Common myeloid progenitor, CD34-positive (primary cell): ENCODE results near the gene SUFU.

Experiments
- CTCF ChIA-PET: fragments of 350-600 bp; sonication (Branson Sonifier 250); formaldehyde crosslinking; loops from one replicate; lab custom pipeline; 2021; ENCODE audit warnings: antibody characterized with exemption; lab: Charles Lee
- POLR2A ChIA-PET: fragments of 350-600 bp; sonication (Branson Sonifier 250); formaldehyde crosslinking; loops from one replicate; lab custom pipeline; 2021; ENCODE audit warnings: antibody characterized with exemption; lab: Charles Lee
- DNase-seq, 3 donors: peaks; one replicate each; pipeline versions ENCODE4 v3.0.0 to v3.0.0-alpha.2; 2013
- H3K27ac ChIP-seq, 2 experiments: 1 replicate in 1 of 2; 2 replicates in 1 of 2; pipeline ENCODE4 v1.7.0; 2013; ENCODE audit warnings: inconsistent platforms in 2 of 2, low read length in 2 of 2, mild to moderate bottlenecking in 2 of 2, low read depth in 1 of 2, moderate library complexity in 1 of 2; ENCODE audit not compliant: severe bottlenecking in 2 of 2, insufficient read depth in 1 of 2, poor library complexity in 1 of 2
- H3K27me3 ChIP-seq, 5 experiments: replicated peaks in 2 of 5; 1 replicate in 3 of 5; 2 replicates in 2 of 5; pipeline versions ENCODE4 v1.6.1 to v1.7.0; 2013; ENCODE audit warnings: low read length in 4 of 5, mild to moderate bottlenecking in 2 of 5, moderate library complexity in 2 of 5, inconsistent platforms in 1 of 5; ENCODE audit not compliant: insufficient read depth in 5 of 5, control insufficient read depth in 4 of 5
- H3K36me3 ChIP-seq, 4 experiments: 1 replicate in 2 of 4; 2 replicates in 2 of 4; pipeline versions ENCODE4 v1.6.1 to v1.7.0; 2013; ENCODE audit warnings: low read length in 3 of 4, control low read depth in 1 of 4, mild to moderate bottlenecking in 1 of 4; ENCODE audit not compliant: control insufficient read depth in 4 of 4, insufficient read depth in 4 of 4
- H3K4me1 ChIP-seq, 4 experiments: 1 replicate in 3 of 4; 2 replicates in 1 of 4; pipeline versions ENCODE4 v1.6.1 to v1.7.1; 2013; ENCODE audit warnings: low read length in 3 of 4, mild to moderate bottlenecking in 3 of 4, control low read depth in 1 of 4, inconsistent platforms in 1 of 4, moderate library complexity in 1 of 4; ENCODE audit not compliant: control insufficient read depth in 4 of 4, insufficient read depth in 4 of 4; ENCODE audit errors: control extremely low read depth in 1 of 4
- H3K4me3 ChIP-seq, 7 experiments: 1 replicate in 4 of 7; 2 replicates in 3 of 7; pipeline versions ENCODE4 v1.5.1 to v1.7.0; 2013; ENCODE audit warnings: mild to moderate bottlenecking in 7 of 7, low read length in 6 of 7, moderate library complexity in 6 of 7, inconsistent platforms in 2 of 7, low read depth in 2 of 7, control low read depth in 1 of 7; ENCODE audit not compliant: insufficient read depth in 4 of 7, control insufficient read depth in 1 of 7; ENCODE audit errors: extremely low read depth in 1 of 7
- H3K9me3 ChIP-seq, 5 experiments: 1 replicate in 4 of 5; 2 replicates in 1 of 5; pipeline versions ENCODE4 v1.6.1 to v1.7.1; 2013; ENCODE audit warnings: low read length in 4 of 5, mild to moderate bottlenecking in 2 of 5, inconsistent platforms in 1 of 5, low read depth in 1 of 5, moderate library complexity in 1 of 5; ENCODE audit not compliant: control insufficient read depth in 4 of 5, insufficient read depth in 2 of 5; ENCODE audit errors: control extremely low read depth in 1 of 5
- WGBS: methylation state at CpG from one replicate; pipeline ENCODE4 v1.1.5; 2013; ENCODE audit not compliant: insufficient coverage; 5-methylcytosine and 5-hydroxymethylcytosine counted together

Gene SUFU

GRCh38 chr10:102677331-102678067 lies 173.7 kb downstream of the SUFU start:
- CTCF ChIA-PET, result interaction anchor here (0.7 to 8.8 kb wide), 10 partner anchors 10 to 224 kb away, joined by 3 to 98 read pairs (median 7); partner anchors contain the start of genes ARL3 and SFXN2
- peaks cover 0 to 3% (median 3%) of the 10 kb centered on the region in 4 experiments for H3K36me3 ChIP-seq
- DNase-seq, result no peak
- H3K4me3 ChIP-seq, result no peak overlapping the region
- peaks cover 28 to 65% (median 54%) of the 10 kb centered on the region in 4 experiments for H3K4me1 ChIP-seq
- POLR2A ChIA-PET, result no interaction called here
- H3K27ac ChIP-seq, result no peak overlapping the region
- 97% methylated on average over 9 of the region's 9 CpGs for WGBS
- H3K9me3 ChIP-seq, result no peaks in the 10 kb centered on the region
- H3K27me3 ChIP-seq, result no peaks in the 10 kb centered on the region

DNA sequence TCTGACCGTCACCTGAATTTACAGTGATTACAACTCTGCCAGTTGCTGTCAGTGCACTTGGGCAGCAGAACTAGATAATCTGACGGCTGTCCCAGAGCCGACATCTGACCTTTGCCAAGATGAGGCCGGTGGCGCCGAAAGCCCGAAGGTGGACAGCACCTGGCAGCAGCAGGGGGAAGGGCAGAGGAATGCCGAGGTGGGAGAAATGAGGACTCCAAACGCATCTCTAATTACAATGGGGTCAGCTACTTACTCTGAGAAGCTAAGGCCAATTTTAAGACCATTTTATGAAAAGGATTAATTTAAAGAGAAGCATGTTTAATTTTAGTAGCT lies 174.3 kb downstream of the SUFU start:
- peaks cover 28 to 61% (median 50%) of the 10 kb centered on the region in 4 experiments for H3K4me1 ChIP-seq
- no peak overlapping the region for H3K4me3 ChIP-seq
- ChIA-PET CTCF (interaction anchor here (0.6 to 8.8 kb wide), 13 partner anchors 10 to 224 kb away, joined by 3 to 98 read pairs (median 7); partner anchors contain the start of genes ARL3, SFXN2 and TRIM8), POLR2A (no interaction called here)
- no peaks in the 10 kb centered on the region for H3K27me3 ChIP-seq
- peaks cover 0 to 3% (median 3%) of the 10 kb centered on the region in 4 experiments for H3K36me3 ChIP-seq
- no peaks in the 10 kb centered on the region for H3K9me3 ChIP-seq
- no peak overlapping the region for H3K27ac ChIP-seq
- DNase-seq, result no peak
- 99% methylated on average over 9 of the region's 9 CpGs for WGBS

- POLR2A ChIA-PET, result no interaction called here
- DNase-seq, result peak; percentile 32 to 42 (median 33)
Observed at GRCh38 chr10:102678842-102679289, 175.1 kb downstream of the SUFU start.

DNA sequence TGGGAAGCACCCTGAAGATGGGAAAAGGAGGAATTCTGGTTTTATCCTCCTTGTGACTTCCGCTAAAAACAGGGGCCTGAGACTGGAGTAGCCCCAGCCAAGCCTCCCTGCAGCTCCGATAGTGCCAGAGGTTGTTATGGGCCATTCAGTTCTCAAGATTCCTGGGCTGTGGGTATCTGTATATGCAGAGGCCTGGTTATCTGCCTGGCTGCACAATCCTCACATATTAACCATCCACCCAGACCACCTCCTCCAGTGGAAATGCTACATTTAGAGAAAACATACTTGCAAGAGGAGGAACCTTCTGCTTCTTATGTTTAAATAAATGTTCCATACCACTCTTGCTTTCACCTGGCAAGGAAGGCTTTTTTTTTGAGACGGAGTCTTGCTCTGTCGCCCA lies 175.8 kb downstream of the SUFU start:
- Histone ChIP-seq H3K4me3 (no peak overlapping the region), H3K9me3 (no peaks in the 10 kb centered on the region), H3K36me3 (peaks cover 0 to 3% (median 3%) of the 10 kb centered on the region in 4 experiments), H3K4me1 (peaks cover 21 to 48% (median 35%) of the 10 kb centered on the region in 4 experiments), H3K27me3 (no peaks in the 10 kb centered on the region), H3K27ac (no peak overlapping the region)
- DNase-seq, result no peak
- 100% methylated on average over 3 of the region's 4 CpGs for WGBS
- ChIA-PET POLR2A (no interaction called here), CTCF (interaction anchor here (1.0 to 8.8 kb wide), 10 partner anchors 8 to 222 kb away, joined by 5 to 98 read pairs (median 10); partner anchors contain the start of genes ARL3, SFXN2 and TRIM8)

More at GRCh38 chr10:102678842-102679289, 175.1 kb downstream of the SUFU start:
- Histone ChIP-seq H3K4me1 (peaks cover 23 to 56% (median 42%) of the 10 kb centered on the region in 4 experiments), H3K9me3 (no peaks in the 10 kb centered on the region), H3K27ac (no peak overlapping the region), H3K36me3 (peaks cover 0 to 3% (median 3%) of the 10 kb centered on the region in 4 experiments), H3K27me3 (no peaks in the 10 kb centered on the region), H3K4me3 (peak overlapping the region in 2 of 7 experiments; percentile 26 to 38)
- 13% methylated on average over 7 of the region's 9 CpGs for WGBS
- CTCF ChIA-PET, result interaction anchor here (1.0 to 8.8 kb wide), 13 partner anchors 9 to 223 kb away, joined by 3 to 98 read pairs (median 7); partner anchors contain the start of genes ARL3, SFXN2 and TRIM8

- Histone ChIP-seq H3K4me1 (peaks cover 4 to 29% (median 15%) of the 10 kb centered on the region in 4 experiments), H3K4me3 (no peak overlapping the region), H3K36me3 (peaks cover 0 to 11% (median 8%) of the 10 kb centered on the region in 4 experiments), H3K27ac (no peak overlapping the region), H3K27me3 (no peaks in the 10 kb centered on the region), H3K9me3 (no peaks in the 10 kb centered on the region)
- no peak for DNase-seq
- ChIA-PET CTCF (interaction anchor here (0.9 kb wide), 1 partner anchor 12 kb away, joined by 5 read pairs; no protein-coding TSS in a partner anchor), POLR2A (no interaction called here)
- 93% methylated on average over 3 of the region's 5 CpGs for WGBS
Observed at GRCh38 chr10:102681696-102682095, 177.9 kb downstream of the SUFU start.

DNA sequence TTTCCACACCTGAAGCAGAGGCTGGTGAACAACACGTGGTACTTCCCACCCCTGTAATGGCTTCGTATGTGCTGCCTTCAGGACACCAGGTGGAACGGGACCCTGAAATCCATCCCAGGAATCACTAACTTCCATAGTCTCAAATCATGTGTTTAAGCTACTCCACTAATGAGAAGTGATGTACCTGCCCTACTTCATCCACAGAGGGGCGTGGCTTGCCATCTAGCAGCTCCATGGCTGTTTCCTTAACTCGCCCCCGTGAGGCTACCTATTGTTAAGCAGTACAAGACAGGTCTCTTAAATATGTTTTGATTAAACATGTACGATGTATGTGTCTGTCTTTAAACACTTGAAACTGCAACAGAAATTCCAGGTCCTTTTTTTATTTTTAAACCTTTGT lies 178.6 kb downstream of the SUFU start:
- Histone ChIP-seq H3K9me3 (no peaks in the 10 kb centered on the region), H3K36me3 (peaks cover 0 to 11% (median 8%) of the 10 kb centered on the region in 4 experiments), H3K27me3 (no peaks in the 10 kb centered on the region), H3K27ac (no peak overlapping the region), H3K4me1 (peaks cover 0 to 21% (median 10%) of the 10 kb centered on the region in 4 experiments), H3K4me3 (no peak overlapping the region)
- ChIA-PET CTCF (interaction anchor here (0.9 to 1.6 kb wide), 2 partner anchors 11 to 12 kb away, joined by 5 to 6 read pairs; no protein-coding TSS in a partner anchor), POLR2A (no interaction called here)
- 98% methylated on average over 6 of the region's 7 CpGs for WGBS
- DNase-seq, result no peak
